ENCODE data around the gene GPRC5C. TPM values are rescaled to one million over a fixed set of nuclear protein-coding genes. Genes with fewer than 3 reads are reported as not detected.

Gene GPRC5C
- total RNA-seq, 1 experiment from 2014 or later, result 36.4 TPM

DNA sequence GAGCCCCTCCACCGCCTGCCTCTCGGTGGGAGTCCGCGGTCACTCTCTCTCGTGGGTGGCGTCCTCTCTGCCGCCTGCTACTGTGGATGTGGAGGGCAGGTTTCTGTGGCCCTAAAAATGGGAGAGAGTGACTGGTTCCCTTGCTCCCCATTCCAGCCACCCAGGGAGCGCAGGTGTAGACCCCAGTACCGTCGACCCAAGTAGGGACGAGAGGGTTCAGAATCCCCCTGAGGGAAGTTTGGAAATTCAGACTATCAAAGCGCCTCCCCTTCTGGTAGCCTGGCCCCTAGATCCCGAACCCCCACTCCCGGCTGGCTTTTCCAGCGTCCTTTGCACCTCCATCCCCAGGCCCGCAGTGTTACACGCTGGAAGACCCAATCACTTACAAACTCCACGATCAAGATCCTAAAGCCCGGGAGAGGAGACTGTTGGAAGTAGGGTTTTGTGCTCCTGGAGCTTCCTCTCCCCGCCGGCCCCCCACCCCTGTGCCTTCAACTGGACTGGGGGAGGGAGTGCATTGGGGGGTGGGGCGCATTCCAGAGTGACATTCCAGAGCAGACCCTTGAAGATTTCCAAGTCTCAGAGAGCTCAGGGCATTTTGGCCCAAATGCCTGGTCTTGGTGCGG lies 991 bp downstream of the GPRC5C start:
- DNase-seq (ENCODE audit: low read depth), result no peak

DNA sequence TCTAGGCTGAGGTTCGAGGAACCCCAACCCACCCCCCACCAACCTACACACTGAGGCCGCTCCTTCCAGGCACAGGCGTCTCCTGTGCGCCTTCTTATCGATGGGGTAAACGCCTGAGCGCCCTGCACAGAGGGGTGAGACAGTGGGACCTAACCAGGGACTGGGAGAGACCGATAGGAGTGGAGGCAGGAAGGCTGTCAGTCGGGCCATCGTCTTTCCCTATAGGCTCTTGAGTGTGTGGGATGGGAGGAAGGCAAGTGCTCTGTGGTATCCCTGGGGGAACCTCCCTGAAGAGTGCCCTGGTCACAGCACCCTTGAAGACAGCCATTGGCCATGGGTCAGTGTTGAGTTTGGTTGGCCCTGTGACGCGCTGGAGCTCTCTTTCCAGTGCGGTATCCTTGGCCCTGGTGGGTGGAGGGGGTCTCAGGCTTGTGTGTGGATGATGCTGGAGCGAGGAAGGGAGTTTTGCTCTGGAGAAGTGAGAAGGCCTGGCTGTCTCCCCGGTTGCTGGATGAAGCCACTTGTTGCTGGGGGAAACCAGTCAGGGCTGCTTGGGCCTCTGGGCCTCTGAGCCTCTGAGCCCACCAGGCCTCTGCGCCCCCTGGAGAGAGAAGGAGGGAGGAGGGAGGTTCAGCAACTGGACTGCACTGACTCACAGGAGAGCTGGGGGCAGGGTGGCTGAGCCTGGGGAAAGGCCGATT lies 1.7 kb downstream of the GPRC5C start:
- DNase-seq (ENCODE audit: low read depth), result peak; percentile 33

DNA sequence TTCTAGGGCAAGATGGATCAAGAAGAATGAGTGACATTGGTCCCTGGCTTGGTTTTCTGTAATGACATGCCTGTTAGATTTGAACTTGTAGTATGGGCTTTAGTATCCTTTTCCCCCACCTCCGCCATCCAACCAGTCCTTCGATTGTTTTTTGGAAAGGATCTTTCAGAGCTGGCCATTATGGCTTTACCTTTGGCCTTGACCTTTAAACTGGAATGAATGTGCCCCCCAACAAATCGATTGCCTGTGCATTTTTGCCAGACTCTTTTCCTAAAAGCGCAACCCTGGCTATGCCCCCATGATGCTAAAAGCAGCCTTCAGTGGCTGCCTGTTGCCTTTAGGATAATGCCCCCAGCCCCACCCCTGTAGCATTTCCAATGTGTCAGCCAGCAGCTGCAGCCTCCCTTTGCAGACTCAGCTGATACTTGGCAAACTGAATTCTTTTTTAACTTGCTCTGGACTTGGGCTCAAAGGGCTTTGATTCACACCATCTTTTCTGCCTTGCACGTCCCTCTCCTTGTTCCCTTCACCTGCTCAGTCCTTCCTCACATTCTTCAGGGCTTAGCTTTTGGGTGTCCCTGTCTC lies 4.0 kb downstream of the GPRC5C start:
- DNase-seq (ENCODE audit: low read depth), result no peak

DNA sequence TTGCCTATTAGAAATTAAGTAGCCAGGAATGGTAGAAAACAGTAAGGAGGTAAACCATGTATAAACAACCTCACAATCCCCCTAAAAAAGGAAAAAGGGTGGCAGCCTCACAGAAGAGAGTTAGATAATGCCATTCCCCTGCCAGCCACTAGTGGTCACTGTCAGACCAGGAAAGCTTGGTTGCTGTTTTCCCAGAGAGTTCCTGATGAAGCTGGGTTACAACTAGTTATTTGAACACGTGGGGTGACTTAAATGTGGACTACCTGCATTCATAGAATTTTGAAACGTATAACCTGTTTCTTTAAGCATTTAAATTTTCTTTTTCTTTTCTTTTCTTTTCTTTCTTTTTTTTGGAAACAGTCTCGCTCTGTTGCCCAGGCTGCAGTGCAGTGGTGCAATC lies 5.8 kb downstream of the GPRC5C start:
- no peak for DNase-seq (ENCODE audit: low read depth)

DNA sequence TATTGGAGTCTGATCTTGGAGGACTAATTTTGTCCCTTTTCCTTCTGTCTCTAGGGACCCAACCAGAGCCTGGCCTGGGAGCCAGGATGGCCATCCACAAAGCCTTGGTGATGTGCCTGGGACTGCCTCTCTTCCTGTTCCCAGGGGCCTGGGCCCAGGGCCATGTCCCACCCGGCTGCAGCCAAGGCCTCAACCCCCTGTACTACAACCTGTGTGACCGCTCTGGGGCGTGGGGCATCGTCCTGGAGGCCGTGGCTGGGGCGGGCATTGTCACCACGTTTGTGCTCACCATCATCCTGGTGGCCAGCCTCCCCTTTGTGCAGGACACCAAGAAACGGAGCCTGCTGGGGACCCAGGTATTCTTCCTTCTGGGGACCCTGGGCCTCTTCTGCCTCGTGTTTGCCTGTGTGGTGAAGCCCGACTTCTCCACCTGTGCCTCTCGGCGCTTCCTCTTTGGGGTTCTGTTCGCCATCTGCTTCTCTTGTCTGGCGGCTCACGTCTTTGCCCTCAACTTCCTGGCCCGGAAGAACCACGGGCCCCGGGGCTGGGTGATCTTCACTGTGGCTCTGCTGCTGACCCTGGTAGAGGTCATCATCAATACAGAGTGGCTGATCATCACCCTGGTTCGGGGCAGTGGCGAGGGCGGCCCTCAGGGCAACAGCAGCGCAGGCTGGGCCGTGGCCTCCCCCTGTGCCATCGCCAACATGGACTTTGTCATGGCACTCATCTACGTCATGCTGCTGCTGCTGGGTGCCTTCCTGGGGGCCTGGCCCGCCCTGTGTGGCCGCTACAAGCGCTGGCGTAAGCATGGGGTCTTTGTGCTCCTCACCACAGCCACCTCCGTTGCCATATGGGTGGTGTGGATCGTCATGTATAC lies 8.0 kb downstream of the GPRC5C start:
- no peak for DNase-seq (ENCODE audit: low read depth)

DNA sequence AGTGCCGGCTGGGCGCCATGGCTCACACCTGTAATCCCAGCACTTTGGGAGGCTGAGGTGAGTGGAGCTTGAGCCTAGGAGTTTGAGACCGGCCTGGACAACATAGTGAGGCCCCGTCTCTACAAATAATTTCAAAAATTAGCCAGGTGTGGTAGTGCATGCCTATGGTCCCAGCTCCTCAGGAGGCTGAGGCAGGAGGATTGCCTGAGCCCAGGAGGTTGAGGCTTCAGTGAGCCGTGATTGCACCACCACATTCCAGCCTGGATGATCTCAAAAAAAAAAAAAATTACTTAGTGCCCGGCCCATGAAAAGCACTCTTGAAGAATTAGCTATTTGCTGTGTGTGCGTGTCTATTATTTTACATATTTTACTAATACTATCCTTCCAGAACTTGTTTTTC lies 9.6 kb downstream of the GPRC5C start:
- DNase-seq (ENCODE audit: low read depth), result no peak

DNA sequence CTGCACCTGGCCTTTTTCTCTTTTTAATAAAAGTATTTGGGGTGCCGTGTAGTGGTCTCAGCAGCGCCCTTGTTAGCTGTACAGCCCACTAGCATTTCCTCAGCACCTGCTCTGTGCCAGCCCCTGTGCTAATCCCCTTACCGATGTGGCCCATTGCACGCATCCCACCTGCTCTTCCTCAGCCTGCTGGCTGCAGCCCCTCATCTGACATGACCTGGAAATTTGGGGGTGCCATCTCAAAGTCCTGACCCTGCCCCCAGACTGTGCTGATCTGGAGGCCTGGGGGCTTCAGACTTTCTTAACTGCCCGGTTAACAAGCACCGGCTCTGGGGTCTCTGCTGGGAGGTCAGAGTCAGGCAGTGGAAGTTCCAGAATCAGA lies 10.4 kb downstream of the GPRC5C start:
- DNase-seq (ENCODE audit: low read depth), result no peak

DNA sequence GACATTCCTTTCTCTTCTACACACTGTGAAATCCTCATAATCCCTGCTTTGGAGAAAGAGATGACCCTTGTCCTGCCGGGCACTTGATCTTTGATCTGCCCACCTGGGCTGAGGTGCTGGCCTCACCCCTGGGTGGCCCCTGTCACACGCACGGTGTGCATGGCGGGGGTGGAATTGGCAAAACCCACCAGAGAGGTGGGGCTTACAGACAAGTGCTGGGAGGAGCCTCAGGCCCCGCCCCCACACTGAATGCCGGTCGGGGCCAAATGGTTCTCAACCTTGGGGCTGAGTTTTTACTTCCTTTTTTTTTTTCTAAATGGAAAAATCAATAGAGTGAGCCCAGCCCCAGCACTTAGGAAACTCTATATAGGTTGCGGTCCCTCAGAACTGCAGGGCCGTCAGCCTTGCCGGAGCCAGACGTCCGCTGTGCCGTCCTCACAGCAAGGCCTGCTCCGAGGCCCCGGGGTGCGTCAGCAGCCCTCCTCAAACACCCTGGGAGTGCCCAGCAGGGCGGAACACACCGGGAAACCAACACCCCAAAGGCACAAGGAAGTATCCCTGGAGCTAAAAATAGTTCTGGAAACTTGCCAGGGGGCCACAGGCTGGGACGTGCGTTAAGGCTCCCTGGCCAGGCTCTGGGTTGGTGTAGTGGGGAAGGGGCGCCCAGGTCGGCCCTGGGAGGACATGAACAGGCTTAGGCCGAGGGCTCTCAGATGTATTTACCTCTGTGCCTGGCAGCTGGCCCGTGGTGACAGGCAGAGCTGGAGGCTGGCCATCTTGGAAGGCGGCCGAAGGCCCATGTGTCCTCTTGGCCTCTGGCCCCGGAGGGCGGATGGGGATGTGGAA lies 11.0 kb downstream of the GPRC5C start:
- peak; percentile 74 for DNase-seq (ENCODE audit: low read depth)

DNA sequence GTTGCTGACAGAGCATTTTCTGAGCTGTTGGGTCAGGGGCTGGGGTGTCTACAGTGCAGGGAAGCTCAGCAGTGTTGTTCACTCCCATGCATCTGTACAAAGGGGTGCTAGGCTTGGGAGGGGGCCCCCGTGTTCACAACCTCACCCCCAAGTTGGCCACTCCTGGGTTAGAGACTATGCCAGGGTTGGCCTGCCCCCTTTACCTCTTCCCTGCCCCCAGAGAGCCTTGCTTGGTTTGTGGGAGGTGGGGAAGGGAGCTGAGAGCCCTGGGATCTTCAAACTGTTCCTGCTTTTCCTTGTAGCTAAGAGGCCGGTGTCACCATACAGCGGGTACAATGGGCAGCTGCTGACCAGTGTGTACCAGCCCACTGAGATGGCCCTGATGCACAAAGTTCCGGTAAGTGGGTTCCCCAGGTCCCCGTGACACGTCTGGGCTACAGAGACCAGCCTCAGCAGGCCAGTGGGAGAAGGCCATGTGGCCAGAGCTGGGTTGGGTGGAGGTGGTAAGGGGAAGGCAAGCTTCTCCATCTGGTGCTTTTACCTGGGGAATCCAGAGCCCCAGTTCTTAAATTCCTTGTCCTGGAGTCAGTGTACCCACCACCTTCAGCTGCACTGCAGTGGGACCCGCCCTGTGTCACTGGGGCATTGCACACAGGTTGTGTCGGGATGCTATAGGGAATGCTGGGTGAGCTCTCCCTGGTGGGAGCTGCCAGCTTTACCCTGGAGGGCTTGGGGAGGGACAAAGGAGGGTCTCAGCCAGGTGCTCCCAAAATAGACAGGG lies 11.8 kb downstream of the GPRC5C start:
- no peak for DNase-seq (ENCODE audit: low read depth)

DNA sequence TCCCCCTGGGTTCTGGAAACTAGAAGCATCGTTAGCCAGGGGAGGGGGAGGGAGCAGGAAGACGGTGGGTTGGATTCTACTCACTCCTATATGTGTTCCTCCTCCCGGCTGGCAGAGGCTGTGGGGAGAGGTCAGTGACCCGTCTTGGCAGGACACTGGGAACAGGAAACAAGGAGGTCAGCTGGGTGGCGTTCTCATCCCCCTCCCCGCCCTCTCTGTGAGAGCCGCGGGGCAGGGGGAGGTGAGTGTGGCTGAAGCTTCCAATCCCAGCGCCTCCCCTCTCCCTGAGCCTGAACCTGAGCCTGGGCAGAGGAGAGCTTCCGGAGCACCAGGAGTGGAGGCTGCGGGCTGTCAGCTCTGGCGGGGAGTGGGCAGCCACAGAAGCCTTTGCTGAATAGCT lies 12.5 kb downstream of the GPRC5C start:
- peak; percentile 64 for DNase-seq (ENCODE audit: low read depth)

DNA sequence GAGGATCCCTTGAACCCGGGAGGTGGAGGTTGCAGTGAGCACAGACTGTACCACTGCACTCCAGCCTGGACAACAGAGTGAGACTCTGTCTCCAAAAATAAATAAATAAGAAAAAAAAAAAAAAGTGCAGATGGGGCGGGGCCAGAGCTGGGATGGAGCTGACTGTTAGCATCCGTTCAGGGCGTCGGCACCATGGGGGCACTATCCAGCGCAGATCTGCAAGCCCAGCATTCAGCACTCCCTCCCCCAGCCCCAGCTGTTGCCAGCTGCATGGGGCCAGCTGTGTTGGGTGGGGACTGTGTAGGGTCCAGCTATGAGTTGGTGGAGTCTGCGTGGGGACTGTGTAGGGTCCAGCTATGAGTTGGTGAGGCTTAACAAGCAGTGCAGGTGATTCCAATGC lies 13.3 kb downstream of the GPRC5C start:
- DNase-seq (ENCODE audit: low read depth), result no peak

DNA sequence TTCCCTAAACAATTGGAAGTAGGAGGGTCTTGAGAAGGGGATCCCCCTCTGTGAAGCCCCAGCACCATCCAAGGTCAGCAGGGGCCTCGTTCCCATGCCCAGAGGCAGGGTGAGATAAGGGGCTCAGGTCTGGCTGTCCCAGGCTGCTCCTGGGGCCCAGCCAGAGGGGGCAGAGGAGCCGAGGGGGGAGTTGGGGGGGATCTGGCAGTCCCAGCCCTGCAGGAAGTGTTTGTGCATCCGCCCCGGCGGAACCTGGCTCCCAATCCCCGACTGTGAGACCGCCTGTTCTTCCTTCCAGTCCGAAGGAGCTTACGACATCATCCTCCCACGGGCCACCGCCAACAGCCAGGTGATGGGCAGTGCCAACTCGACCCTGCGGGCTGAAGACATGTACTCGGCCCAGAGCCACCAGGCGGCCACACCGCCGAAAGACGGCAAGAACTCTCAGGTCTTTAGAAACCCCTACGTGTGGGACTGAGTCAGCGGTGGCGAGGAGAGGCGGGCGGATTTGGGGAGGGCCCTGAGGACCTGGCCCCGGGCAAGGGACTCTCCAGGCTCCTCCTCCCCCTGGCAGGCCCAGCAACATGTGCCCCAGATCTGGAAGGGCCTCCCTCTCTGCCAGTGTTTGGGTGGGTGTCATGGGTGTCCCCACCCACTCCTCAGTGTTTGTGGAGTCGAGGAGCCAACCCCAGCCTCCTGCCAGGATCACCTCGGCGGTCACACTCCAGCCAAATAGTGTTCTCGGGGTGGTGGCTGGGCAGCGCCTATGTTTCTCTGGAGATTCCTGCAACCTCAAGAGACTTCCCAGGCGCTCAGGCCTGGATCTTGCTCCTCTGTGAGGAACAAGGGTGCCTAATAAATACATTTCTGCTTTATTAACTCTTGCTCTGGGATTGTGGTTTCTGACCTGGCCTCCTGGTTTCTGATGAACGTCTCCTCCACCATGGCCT lies 14.9 kb downstream of the GPRC5C start:
- no peak for DNase-seq (ENCODE audit: low read depth)

DNA sequence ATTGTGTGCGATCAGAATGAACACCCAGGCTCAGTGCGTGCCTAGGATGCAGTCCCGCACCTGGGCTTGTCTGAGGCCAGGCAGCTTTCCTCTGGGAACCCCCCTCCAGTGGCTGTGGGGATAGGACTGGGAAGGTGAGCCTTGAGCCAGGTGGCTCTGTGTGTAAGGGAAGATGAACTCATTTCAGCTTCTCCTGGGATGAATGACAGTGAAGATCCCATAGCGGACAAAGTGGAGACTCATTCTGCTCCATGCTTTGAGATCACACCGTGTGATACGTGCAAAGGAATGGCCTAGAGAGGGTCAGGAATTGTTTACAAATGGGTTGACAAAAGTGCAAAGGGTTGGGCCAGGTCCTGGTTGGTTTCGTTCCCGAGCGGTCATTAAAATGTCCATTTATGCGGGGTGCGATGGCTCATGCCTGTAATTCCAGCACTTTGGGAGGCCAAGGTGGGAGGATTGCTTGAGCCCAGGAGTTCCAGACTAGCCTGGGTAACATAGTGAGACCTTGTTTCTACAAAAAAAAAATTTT lies 15.8 kb downstream of the GPRC5C start:
- DNase-seq (ENCODE audit: low read depth), result no peak

DNA sequence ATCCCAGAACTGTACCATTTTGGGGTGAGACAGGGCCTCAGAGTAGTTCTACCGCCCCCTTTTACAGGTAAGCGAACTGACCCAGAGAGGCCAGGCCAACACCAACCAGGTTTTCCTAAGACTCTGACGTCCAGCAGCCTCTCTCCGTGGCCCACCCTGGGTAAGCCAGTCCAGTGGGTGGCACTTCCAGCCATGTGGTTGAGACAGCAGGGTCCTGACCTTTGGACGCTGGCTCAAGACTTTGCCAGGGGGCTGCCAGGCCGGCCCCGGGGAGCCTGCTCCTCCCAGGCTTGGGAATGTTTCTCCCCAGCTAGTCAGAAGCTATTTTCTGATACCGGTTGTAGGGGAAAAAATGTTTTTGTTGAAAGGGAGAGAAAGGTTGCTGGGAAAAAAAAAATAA lies 16.9 kb downstream of the GPRC5C start:
- DNase-seq (ENCODE audit: low read depth), result no peak

DNA sequence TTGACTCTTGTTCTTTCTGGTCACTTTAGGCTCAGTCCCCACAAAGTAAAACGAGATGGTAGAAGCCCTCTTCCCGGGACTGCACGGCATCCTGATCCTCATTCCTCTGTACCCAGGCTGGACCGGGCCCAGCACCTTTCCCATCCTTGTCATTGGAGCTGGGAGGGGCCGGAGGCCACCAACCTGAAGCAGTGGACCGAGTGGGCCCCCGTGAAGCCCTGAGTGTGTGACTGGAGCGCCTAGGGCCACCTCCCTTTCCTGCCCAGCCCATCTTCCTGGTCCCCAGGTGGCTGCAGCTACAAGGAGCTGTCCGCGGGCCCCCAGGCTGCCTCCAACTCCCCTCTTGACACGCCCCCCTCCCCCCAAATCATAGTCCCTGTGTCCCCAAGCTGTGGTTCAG lies 17.4 kb downstream of the GPRC5C start:
- no peak for DNase-seq (ENCODE audit: low read depth)

DNA sequence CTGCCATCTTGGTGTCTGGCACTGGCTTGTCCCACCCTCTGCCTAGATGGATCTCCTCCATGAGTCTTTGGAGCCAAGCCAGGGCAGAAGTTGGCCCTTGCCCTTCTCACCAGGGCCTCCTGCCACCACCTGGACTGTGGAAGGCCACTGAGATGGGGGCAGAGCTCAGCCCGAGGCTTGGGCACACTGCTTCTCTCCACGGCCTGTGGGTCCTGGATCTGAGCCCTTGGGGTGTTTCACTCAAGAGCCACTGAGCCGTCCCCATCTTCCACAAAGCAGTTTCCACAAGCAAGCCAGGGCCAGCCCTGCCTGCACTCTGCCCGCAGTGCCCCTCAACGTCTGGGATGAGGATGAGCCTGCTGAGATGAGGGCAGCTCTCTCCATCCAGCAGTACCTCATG lies 17.9 kb downstream of the GPRC5C start:
- no peak for DNase-seq (ENCODE audit: low read depth)

DNA sequence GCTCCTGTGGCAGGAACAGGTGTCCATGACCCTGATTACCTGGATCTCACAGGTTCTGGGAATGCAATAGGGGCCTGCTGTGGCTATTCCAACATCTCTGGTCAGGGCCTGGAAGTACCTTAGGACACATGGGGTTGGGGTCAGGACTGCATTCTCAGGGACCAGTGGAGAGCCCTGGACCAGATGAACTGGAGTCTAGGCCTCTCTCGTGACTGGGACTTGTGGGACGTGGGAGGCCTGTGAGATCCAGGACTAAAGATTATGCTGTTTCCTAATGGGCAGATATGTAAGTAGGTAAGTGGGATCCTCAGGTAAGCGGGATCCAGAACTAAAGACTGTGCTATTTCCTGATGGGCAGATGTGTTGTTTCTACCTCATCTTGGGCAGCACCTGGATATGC lies 18.3 kb downstream of the GPRC5C start:
- no peak for DNase-seq (ENCODE audit: low read depth)

DNA sequence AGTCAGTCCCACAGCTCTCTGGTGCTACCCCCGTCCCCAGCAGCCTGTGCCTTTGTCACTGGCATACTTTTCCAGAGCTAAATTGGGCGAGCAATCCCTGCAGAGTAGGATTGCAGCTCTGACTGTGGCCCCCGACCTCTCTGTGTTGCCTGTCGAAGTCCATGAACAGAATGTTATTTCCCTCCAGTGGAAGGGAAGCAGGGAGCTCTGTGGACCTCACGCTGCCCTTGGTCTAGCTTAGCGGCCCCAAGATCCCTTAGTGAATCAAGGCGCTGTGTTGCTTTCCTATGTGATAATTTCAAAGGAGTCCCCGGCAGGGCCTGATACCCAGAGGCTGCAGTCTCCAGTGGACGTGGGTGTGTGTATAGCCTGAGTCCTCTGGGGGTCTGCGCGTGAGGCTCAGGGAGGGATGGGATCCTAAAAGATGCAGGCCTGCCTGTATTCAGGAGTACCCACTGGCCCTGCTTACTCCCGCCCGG lies 19.1 kb downstream of the GPRC5C start:
- DNase-seq (ENCODE audit: low read depth), result no peak

DNA sequence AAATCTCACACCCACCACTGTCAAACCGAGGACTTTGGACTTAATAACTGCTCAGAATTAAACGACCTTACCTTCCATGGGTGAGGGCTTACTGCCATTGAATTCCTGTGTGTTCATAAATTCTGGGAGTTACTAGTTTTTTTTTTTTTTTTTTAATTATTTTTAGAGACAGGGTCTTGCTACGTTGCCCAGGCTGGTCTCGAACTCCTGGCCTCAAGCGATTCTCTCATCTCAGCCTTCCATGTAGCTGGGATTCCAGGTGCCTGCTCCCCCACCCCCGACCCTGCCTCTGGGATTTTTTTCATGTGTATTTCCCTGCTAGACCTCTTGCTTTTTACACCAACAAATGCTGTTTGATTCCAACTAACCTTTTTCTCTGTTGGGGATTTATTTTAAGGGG lies 19.7 kb downstream of the GPRC5C start:
- no peak for DNase-seq (ENCODE audit: low read depth)

Measured in M059J (cell line).